ENCODE results near the gene GNG3.

GRCh38 chr11:62716816-62717215 is 9.3 kb downstream of the GNG3 start:
- TF ChIP-seq BHLHE40 (IDR thresholded peaks at IDR 0.05; ENCODE audit: borderline replicate concordance) = no peak
- no peak for TF ChIP-seq SUZ12 (IDR thresholded peaks at IDR 0.05)
- TF ChIP-seq FOXK2 (IDR thresholded peaks at IDR 0.05) = no peak
- no peak for TF ChIP-seq SP1 (IDR thresholded peaks at IDR 0.05)

All from HEK293T (cell line).